HepG2 (cell line): ENCODE results near the gene KIF26B.

Experiments used
- CBFB ChIP-seq: sonication (generic); formaldehyde crosslinking; IDR thresholded peaks from 2 replicates; pipeline ENCODE4 v1.4.0; 2020; ENCODE audit warnings: missing genetic modification reagents
- CBX5 ChIP-seq: sonication (generic); formaldehyde crosslinking; IDR thresholded peaks from 2 replicates; pipeline ENCODE4 v1.4.0; 2020; ENCODE audit warnings: missing genetic modification reagents, borderline replicate concordance
- CHD2 ChIP-seq: IDR thresholded peaks from 2 replicates; pipeline ENCODE4 v1.6.1; 2011; ENCODE audit warnings: low read depth, low read length, improper control_type of control experiment
- MXI1 ChIP-seq: IDR thresholded peaks from 3 replicates; pipeline ENCODE4 v1.6.1; 2012; ENCODE audit warnings: low read depth, low read length, inconsistent platforms, borderline replicate concordance
- PHF8 ChIP-seq: sonication (generic); formaldehyde crosslinking; IDR thresholded peaks from 2 replicates; pipeline ENCODE4 v1.5.0; 2020; ENCODE audit warnings: missing genetic modification reagents
- POLR2A ChIP-seq, 2 experiments: IDR thresholded peaks; 2 replicates each; pipeline ENCODE4 v1.6.1; 2011; ENCODE audit warnings: low read depth in 2 of 2, low read length in 2 of 2, mild to moderate bottlenecking in 1 of 2, moderate library complexity in 1 of 2; ENCODE audit not compliant: insufficient read depth in 1 of 2
- SUZ12 ChIP-seq: fragments of 150-350 bp; IDR thresholded peaks from 2 replicates; pipeline ENCODE4 v1.6.1; 2014; ENCODE audit warnings: low read depth, low read length
- SYNCRIP ChIP-seq: fragments of 200-400 bp; formaldehyde crosslinking; IDR thresholded peaks from 2 replicates; pipeline ENCODE4 v1.6.1; 2018; ENCODE audit warnings: mild to moderate bottlenecking, low read depth, low read length; ENCODE audit not compliant: insufficient read depth
- TBX3 ChIP-seq: fragments of 450-650 bp; IDR thresholded peaks from 2 replicates; pipeline ENCODE4 v1.6.1; 2017; ENCODE audit warnings: antibody characterized with exemption, mild to moderate bottlenecking, inconsistent platforms, borderline replicate concordance
- ZNF468 ChIP-seq: sonication (generic); formaldehyde crosslinking; IDR thresholded peaks from 2 replicates; pipeline ENCODE4 v1.8.0; 2022; ENCODE audit warnings: mild to moderate bottlenecking, moderate library complexity, missing genetic modification reagents
- TF ChIP-seq, protein P1 (sequence below): sonication (generic); formaldehyde crosslinking; IDR thresholded peaks from 2 replicates; pipeline ENCODE4 v1.5.0; 2020; ENCODE audit warnings: mild to moderate bottlenecking, missing genetic modification reagents, moderate library complexity
- TF ChIP-seq, protein P2 (sequence below): sonication (generic); formaldehyde crosslinking; IDR thresholded peaks from 2 replicates; pipeline ENCODE4 v1.4.0; 2020; ENCODE audit warnings: missing genetic modification reagents
- TF ChIP-seq, protein P3 (sequence below): sonication (generic); formaldehyde crosslinking; IDR thresholded peaks from 2 replicates; pipeline ENCODE4 v1.8.0; 2022; ENCODE audit warnings: missing genetic modification reagents, mild to moderate bottlenecking, borderline replicate concordance

DNA sequence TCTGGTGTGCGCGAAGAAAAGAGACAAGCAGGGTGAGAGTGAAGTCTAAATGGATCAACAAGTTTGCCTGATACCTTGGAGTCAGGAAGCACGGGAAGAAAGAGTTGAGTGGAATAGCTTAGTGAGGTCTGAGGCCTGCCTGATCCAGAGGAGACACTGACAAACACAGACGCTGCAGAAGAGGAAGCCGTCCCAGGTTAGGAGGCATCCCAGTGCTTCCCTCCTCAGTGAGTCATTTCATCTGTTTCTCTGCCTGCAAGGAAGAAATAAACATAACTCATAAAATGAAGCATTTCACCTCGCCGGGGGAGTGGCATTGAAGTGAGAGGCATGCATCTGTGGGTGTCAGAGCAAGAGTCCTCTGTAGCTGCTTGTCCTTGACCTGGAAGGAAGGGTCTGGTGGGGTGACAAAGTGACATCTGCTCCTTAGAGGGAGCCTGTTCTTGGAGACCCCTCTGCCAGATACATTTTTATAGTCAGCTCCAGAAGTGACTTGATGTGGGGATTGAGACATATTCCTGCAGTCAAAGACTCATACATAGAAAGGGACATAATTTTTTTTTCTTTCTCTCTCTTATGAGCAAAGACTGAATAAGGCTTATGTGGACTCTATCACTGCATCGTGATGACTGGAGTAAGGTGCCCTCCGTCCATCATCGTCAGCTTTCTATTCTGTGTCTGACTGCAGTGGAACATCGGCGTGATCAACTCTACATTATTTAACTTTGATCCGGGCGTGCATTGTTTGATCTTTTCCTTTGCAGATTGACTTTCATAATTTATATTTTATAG is 256.7 kb downstream of the KIF26B start:
- no peak for TF ChIP-seq POLR2A (IDR thresholded peaks at IDR 0.05; ENCODE audit: insufficient read depth in 1 of 2, low read depth in 2 of 2, low read length in 2 of 2)
- TF ChIP-seq CBFB (CRISPR knock-in tag) = no peak
- TF ChIP-seq, protein P1, sequence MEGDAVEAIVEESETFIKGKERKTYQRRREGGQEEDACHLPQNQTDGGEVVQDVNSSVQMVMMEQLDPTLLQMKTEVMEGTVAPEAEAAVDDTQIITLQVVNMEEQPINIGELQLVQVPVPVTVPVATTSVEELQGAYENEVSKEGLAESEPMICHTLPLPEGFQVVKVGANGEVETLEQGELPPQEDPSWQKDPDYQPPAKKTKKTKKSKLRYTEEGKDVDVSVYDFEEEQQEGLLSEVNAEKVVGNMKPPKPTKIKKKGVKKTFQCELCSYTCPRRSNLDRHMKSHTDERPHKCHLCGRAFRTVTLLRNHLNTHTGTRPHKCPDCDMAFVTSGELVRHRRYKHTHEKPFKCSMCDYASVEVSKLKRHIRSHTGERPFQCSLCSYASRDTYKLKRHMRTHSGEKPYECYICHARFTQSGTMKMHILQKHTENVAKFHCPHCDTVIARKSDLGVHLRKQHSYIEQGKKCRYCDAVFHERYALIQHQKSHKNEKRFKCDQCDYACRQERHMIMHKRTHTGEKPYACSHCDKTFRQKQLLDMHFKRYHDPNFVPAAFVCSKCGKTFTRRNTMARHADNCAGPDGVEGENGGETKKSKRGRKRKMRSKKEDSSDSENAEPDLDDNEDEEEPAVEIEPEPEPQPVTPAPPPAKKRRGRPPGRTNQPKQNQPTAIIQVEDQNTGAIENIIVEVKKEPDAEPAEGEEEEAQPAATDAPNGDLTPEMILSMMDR (CRISPR knock-in tag) = no peak
- TF ChIP-seq, protein P2, sequence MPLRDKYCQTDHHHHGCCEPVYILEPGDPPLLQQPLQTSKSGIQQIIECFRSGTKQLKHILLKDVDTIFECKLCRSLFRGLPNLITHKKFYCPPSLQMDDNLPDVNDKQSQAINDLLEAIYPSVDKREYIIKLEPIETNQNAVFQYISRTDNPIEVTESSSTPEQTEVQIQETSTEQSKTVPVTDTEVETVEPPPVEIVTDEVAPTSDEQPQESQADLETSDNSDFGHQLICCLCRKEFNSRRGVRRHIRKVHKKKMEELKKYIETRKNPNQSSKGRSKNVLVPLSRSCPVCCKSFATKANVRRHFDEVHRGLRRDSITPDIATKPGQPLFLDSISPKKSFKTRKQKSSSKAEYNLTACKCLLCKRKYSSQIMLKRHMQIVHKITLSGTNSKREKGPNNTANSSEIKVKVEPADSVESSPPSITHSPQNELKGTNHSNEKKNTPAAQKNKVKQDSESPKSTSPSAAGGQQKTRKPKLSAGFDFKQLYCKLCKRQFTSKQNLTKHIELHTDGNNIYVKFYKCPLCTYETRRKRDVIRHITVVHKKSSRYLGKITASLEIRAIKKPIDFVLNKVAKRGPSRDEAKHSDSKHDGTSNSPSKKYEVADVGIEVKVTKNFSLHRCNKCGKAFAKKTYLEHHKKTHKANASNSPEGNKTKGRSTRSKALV = no peak
- no peak for TF ChIP-seq ZNF468 (CRISPR knock-in tag)
- no peak for TF ChIP-seq MXI1
- TF ChIP-seq CHD2 = no peak
- TF ChIP-seq CBX5 (CRISPR knock-in tag) = no peak
- no peak for TF ChIP-seq SUZ12
- no peak for TF ChIP-seq PHF8 (CRISPR knock-in tag)
- TF ChIP-seq SYNCRIP = no peak
- no peak for TF ChIP-seq TBX3
- TF ChIP-seq, protein P3, sequence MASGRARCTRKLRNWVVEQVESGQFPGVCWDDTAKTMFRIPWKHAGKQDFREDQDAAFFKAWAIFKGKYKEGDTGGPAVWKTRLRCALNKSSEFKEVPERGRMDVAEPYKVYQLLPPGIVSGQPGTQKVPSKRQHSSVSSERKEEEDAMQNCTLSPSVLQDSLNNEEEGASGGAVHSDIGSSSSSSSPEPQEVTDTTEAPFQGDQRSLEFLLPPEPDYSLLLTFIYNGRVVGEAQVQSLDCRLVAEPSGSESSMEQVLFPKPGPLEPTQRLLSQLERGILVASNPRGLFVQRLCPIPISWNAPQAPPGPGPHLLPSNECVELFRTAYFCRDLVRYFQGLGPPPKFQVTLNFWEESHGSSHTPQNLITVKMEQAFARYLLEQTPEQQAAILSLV (CRISPR knock-in tag) = no peak
